ENCODE measurements around the gene BCAS2.
A peak's percentile ranks its signal among the peaks of the same experiment; 100 is the strongest.
"Not testable (repeated sequence)": the region's sequence is repeated elsewhere in the genome, so short reads cannot be mapped to it uniquely, and the experiment has no call there.

Gene BCAS2

GRCh38 chr1:114581335-114582287 lies at the start of gene BCAS2:
Gene BCAS2, minus strand, starts transcription at chr1:114581615. Its CDS starts 24 bp downstream, at chr1:114581591.
- peak; percentile 80 to 85 for DNase-seq (ENCODE audit: low read depth in 1 of 2, low spot score in 1 of 2)

- DNase-seq (ENCODE audit: low read depth in 1 of 2, low spot score in 1 of 2), result no peak
Observed at GRCh38 chr1:114627107-114627506, 45.7 kb upstream of the BCAS2 start.

GRCh38 chr1:114623364-114623763 lies 41.9 kb upstream of the BCAS2 start:
- DNase-seq (ENCODE audit: low read depth in 1 of 2, low spot score in 1 of 2), result no peak

GRCh38 chr1:114620419-114620818 lies 39.0 kb upstream of the BCAS2 start:
- no peak for DNase-seq (ENCODE audit: low read depth in 1 of 2, low spot score in 1 of 2)

- DNase-seq (ENCODE audit: low read depth in 1 of 2, low spot score in 1 of 2), result no peak
Observed at GRCh38 chr1:114618606-114619005, 37.2 kb upstream of the BCAS2 start.

- DNase-seq (ENCODE audit: low read depth in 1 of 2, low spot score in 1 of 2), result no peak
Observed at GRCh38 chr1:114610546-114611245, 29.3 kb upstream of the BCAS2 start.

- no peak for DNase-seq (ENCODE audit: low read depth in 1 of 2, low spot score in 1 of 2)
Observed at GRCh38 chr1:114609826-114610225, 28.4 kb upstream of the BCAS2 start.

- no peak for DNase-seq (ENCODE audit: low read depth in 1 of 2, low spot score in 1 of 2)
Observed at GRCh38 chr1:114609026-114609425, 27.6 kb upstream of the BCAS2 start.

- no peak for DNase-seq (ENCODE audit: low read depth in 1 of 2, low spot score in 1 of 2)
Observed at GRCh38 chr1:114607223-114607622, 25.8 kb upstream of the BCAS2 start.

- DNase-seq (ENCODE audit: low read depth in 1 of 2, low spot score in 1 of 2), result no peak
Observed at GRCh38 chr1:114597949-114598348, 16.5 kb upstream of the BCAS2 start.

- DNase-seq (ENCODE audit: low read depth in 1 of 2, low spot score in 1 of 2), result no peak
Observed at GRCh38 chr1:114595602-114596001, 14.2 kb upstream of the BCAS2 start.

GRCh38 chr1:114594046-114594445 lies 12.6 kb upstream of the BCAS2 start:
- no peak for DNase-seq (ENCODE audit: low read depth in 1 of 2, low spot score in 1 of 2)

GRCh38 chr1:114589122-114589521 lies 7.7 kb upstream of the BCAS2 start:
- no peak for DNase-seq (ENCODE audit: low read depth in 1 of 2, low spot score in 1 of 2)

- DNase-seq (ENCODE audit: low read depth in 1 of 2, low spot score in 1 of 2), result no peak
Observed at GRCh38 chr1:114588196-114588689, 6.8 kb upstream of the BCAS2 start.

GRCh38 chr1:114587203-114587991 lies 6.0 kb upstream of the BCAS2 start:
- no peak for DNase-seq (ENCODE audit: low read depth in 1 of 2, low spot score in 1 of 2)

GRCh38 chr1:114586513-114587047 lies 5.2 kb upstream of the BCAS2 start:
- no peak for DNase-seq (ENCODE audit: low read depth in 1 of 2, low spot score in 1 of 2)

- no peak for DNase-seq (ENCODE audit: low read depth in 1 of 2, low spot score in 1 of 2)
Observed at GRCh38 chr1:114585231-114585630, 3.8 kb upstream of the BCAS2 start.

- no peak for DNase-seq (ENCODE audit: low read depth in 1 of 2, low spot score in 1 of 2)
Observed at GRCh38 chr1:114574365-114574764, 7.0 kb downstream of the BCAS2 start.

- no peak for DNase-seq (ENCODE audit: low read depth in 1 of 2, low spot score in 1 of 2)
Observed at GRCh38 chr1:114564141-114564540, 17.3 kb downstream of the BCAS2 start.

GRCh38 chr1:114562978-114563510 lies 18.4 kb downstream of the BCAS2 start:
- DNase-seq (ENCODE audit: low read depth in 1 of 2, low spot score in 1 of 2), result not testable (repeated sequence)

- DNase-seq (ENCODE audit: low read depth in 1 of 2, low spot score in 1 of 2), result no peak
Observed at GRCh38 chr1:114561333-114561732, 20.1 kb downstream of the BCAS2 start.

Data from stimulated activated CD4-positive, alpha-beta T cell treated with anti-CD3 and anti-CD28 coated beads, Interleukin-15, amount 100 ng/mL, for 1 hour (primary cell).